Cardiac fibroblast (primary cell): ENCODE measurements around the gene ZNF12.

Experiments used
- DNase-seq, 2 donors: peaks; one replicate each; pipeline versions ENCODE4 v3.0.0 to v3.0.0-alpha.2; 2010; ENCODE audit warnings: low read depth in 2 of 2
- H3K4me3 ChIP-seq, 2 donors: replicated peaks in 1 of 2; 1 replicate in 1 of 2; 2 replicates in 1 of 2; pipeline ENCODE4 v1.5.1; 2011; ENCODE audit warnings: low read depth in 2 of 2, low read length in 2 of 2, mild to moderate bottlenecking in 2 of 2, moderate library complexity in 1 of 2
- TF ChIP-seq, protein P1 (sequence below): IDR thresholded peaks from one replicate; pipeline ENCODE4 v1.5.1; 2011; ENCODE audit warnings: low read depth, mild to moderate bottlenecking, low read length, inconsistent platforms

Gene ZNF12

DNA sequence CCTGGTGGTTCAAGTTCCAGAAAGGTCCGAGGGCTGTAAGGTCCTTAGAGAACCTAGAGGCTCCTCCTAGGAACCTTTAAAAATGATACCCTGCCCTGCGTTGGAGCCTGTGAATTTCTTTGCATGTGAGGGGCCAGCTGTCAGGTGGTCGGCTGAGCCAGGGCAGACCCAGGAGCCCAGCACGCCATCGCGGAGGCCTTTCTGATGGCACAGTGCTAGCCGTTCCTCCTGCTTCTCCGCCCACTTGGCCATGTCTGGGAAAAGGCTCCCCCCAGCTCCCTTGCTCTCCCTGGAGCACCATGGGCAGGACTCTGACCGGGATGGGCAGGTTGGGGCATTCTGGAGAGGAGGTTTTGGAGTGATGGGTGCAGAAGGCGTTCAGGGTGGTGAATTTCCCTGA, 62.0 kb downstream of the ZNF12 start:
- no peak for DNase-seq
- TF ChIP-seq, protein P1, sequence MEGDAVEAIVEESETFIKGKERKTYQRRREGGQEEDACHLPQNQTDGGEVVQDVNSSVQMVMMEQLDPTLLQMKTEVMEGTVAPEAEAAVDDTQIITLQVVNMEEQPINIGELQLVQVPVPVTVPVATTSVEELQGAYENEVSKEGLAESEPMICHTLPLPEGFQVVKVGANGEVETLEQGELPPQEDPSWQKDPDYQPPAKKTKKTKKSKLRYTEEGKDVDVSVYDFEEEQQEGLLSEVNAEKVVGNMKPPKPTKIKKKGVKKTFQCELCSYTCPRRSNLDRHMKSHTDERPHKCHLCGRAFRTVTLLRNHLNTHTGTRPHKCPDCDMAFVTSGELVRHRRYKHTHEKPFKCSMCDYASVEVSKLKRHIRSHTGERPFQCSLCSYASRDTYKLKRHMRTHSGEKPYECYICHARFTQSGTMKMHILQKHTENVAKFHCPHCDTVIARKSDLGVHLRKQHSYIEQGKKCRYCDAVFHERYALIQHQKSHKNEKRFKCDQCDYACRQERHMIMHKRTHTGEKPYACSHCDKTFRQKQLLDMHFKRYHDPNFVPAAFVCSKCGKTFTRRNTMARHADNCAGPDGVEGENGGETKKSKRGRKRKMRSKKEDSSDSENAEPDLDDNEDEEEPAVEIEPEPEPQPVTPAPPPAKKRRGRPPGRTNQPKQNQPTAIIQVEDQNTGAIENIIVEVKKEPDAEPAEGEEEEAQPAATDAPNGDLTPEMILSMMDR, result no peak
- H3K4me3 ChIP-seq, result no peak overlapping the region

DNA sequence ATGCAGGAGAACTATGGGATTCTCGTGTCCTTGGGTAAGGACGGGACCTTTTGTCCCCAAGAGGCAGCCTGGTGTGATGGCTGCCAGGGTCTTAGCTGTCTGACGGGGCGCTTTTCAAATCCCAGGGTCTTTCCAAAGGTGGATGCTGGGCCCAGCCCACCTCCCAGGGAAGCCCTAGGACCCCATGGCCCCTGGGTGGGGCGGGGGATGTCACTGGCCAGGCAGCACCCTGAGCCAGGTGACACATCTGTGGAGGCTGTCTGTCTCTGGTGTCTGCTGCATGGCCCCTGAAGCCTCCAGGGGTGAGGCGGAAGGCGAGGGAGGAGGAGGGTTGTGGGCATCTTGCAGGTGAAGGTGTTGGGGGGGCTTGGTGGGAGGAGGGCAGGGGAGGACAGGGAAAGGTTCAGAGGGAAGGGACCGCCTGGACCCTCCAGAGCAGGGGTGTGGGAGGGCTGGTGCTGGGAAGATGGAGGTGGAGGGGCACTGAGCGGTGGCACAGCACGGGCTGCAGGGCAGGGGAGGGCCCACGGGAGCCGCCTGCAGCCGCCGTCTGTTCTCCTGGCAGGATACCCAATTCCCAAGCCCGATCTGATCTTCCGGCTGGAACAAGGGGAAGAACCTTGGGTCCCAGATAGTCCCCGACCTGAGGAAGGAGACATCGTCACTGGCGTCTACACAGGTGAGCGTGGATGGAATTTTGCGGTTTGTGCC, 62.7 kb downstream of the ZNF12 start:
- DNase-seq, result no peak
- TF ChIP-seq, protein P1, result no peak
- H3K4me3 ChIP-seq, result no peak overlapping the region

DNA sequence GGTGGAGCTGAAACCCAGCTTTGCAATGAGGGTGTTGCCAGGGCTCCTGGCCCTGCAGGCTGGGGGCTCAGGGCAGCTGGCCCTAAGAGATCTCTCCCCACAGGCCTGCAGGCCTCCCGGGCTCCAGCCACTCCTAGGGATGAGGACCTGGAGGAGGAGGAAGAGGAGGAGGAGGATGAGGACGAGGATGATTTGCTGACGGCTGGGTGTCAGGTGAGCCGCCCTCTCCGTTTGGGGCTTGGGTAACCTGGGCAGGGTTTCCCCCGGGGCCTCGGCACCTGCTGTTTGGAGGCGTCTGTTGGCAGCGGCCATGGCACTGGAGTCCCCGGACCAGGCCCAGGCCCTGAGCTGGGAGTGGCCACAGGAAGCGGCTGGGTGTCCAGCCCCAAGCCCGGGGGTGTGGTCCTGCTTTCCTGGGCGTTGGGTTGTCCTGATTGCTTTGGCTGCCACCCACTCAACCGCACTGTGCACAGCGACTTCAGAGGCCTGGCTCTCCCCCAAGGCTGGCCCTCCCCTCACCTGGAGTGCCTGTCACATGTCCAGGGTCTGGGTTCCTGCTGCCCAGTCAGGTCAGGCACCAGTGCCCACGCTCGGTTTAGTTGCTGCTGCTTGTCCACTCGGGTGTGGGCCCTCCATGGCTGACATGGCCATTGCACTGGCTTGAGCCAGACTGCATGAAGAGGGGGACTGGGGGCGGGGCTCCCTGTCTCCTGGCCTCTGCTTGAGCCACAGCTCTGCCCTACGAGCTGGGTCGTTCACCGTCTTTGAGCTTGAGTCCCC, 63.7 kb downstream of the ZNF12 start:
- no peak for DNase-seq
- TF ChIP-seq, protein P1, result no peak
- H3K4me3 ChIP-seq, result no peak overlapping the region

DNA sequence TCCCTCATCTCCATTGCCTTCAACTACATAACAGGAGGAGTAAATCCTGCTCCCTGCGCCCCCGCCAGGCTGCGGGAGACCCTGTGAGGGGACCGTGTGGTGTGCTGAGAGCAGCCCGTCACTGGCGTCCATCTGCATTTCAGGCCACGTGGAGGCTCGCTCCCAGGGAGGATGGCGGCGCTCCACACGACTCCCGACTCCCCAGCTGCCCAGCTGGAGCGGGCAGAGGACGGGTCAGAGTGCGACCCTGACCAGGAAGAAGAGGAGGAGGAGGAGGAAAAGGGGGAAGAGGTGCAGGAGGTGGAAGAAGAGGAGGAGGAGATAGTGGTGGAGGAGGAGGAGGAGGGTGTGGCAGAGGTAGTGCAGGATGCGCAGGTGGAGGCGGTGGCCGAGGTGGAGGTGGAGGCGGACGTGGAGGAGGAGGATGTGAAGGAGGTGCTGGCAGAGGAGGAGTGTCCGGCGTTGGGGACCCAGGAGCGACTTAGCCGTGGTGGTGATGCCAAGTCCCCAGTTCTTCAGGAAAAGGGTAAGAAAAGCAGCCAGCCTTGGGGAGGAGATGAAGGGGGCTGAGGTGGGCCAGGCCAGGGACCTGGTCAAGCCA, 64.4 kb downstream of the ZNF12 start:
- TF ChIP-seq, protein P1, result no peak
- no peak overlapping the region for H3K4me3 ChIP-seq
- no peak for DNase-seq

DNA sequence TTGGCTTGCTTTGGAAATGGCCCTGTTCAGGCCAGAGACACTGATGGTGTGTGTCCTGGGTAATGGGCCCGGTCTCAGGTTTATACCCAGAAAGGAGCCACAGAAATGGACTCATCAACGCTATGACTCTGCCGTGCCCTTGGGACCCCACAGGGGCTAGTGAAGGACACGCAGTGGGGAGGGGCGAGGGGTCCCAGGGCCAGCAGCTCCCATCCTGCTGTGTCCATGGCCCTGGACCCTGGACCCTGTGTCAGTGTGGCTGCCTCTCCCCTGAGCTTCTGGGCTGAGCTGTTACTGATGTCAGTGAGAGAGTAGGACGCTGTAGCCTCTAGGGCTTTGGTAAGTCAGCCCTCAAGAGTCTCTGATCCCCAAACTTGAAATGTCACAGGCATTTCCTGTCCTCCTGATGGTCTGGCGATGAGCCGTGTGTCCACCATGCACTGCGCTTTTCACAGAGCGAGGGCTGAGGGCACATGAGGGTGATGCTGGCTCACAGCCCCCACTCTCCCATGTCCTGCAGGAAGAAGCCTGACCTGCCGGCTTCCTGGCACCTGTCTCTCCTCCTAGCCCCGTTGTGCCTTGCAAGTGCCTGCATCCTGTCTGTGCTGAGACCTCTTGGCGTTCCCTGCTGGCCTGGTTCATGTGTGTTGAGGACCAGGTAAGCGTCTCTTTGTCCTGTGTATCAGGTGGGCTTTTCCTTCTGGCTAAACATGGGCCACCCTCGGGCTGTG, 65.3 kb downstream of the ZNF12 start:
- no peak overlapping the region for H3K4me3 ChIP-seq
- TF ChIP-seq, protein P1, result no peak
- no peak for DNase-seq

DNA sequence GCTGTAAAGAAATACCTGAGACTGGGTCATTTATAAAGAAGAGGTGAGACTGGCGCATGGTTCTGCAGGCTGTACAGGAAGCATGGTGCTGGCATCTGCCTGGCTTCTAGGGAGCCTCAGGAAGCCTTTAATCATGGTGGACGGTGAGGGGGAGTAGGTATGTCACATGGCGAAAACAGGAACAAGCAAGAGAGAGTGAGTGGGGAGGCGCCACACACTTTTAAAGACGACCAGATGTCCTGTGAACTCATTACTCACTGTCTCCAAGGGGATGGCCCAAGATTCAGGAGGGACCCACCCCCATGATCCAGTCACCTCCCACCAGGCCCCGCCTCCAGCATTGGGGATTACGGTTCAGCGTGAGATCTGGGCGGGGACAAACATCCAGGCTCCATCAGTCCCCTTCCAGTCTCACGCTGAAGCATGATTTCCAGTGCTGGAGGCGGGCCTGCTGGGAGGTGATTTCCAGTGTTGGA, 66.5 kb downstream of the ZNF12 start:
- H3K4me3 ChIP-seq, result no peak overlapping the region
- TF ChIP-seq, protein P1, result no peak
- DNase-seq, result peak; percentile 56 to 76
